ENCODE measurements around the gene LBR. TPM values are rescaled to one million over a fixed set of nuclear protein-coding genes. Genes with fewer than 3 reads are reported as not detected.

Gene LBR
- total RNA-seq, 1 donor from 2014 or later, result 73.4 TPM

DNA sequence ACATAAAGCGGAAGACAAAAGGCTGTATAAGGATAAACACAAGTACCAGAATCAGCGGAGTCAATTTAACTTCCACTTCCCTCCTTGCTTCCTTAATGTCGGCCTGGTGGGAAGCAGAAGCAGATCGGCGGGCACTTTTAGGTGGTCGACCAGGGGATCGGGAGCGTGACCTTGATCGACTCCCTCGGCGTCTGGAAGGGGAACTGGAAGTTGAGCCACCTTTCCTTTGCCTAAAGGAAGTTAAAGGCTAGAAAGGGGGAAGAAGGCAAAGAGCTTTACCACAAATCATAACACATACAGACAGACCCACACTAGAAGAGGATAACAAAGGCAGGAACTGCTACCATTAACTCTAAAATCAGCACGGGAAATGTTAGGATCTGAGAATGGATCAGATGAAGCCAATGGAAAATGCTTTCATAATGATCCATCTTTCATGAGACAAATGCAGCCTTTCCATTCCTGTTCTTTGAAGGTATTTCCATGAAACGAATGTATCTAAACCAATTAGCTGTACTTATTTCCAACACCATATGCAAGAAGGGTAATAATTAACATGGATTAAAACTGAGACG lies 5.7 kb downstream of the LBR start:
- peak overlapping the region; percentile 48 for H3K27ac Mint-ChIP-seq
- H3K4me1 Mint-ChIP-seq, result peaks cover 53% of the 10 kb centered on the region
- TF ChIP-seq, protein P1, sequence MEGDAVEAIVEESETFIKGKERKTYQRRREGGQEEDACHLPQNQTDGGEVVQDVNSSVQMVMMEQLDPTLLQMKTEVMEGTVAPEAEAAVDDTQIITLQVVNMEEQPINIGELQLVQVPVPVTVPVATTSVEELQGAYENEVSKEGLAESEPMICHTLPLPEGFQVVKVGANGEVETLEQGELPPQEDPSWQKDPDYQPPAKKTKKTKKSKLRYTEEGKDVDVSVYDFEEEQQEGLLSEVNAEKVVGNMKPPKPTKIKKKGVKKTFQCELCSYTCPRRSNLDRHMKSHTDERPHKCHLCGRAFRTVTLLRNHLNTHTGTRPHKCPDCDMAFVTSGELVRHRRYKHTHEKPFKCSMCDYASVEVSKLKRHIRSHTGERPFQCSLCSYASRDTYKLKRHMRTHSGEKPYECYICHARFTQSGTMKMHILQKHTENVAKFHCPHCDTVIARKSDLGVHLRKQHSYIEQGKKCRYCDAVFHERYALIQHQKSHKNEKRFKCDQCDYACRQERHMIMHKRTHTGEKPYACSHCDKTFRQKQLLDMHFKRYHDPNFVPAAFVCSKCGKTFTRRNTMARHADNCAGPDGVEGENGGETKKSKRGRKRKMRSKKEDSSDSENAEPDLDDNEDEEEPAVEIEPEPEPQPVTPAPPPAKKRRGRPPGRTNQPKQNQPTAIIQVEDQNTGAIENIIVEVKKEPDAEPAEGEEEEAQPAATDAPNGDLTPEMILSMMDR (IDR thresholded peaks at IDR 0.05; ENCODE audit: unreplicated experiment), result no peak
- no peak overlapping the region for H3K4me3 Mint-ChIP-seq
- peaks cover 11% of the 10 kb centered on the region for H3K36me3 Mint-ChIP-seq
- no peaks in the 10 kb centered on the region for H3K9me3 Mint-ChIP-seq
- no peaks in the 10 kb centered on the region for H3K27me3 Mint-ChIP-seq (ENCODE audit: low read depth)
- DNase-seq (ENCODE audit: low spot score in 2 of 2, unreplicated experiment in 2 of 2), result no peak

DNA sequence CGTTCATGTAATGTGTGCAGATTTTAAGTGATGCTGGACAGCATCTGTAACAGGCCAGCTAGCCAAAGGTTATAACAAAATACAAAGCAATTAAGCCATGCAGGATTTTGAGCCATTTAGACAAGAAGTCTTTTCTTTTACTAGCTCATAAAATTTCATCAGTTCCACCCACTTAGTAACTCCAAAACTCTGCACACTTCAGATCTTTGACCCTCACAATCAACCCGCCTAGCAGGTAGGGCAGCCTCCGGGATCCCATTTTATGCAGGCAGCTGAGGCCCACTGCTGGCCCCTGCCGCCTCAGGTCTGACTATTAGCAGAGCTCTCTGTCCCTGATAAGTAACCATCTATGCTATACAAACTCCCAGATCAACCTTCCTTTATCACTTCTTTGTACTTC lies 9.2 kb downstream of the LBR start:
- no peak overlapping the region for H3K4me3 Mint-ChIP-seq
- DNase-seq (ENCODE audit: low spot score in 2 of 2, unreplicated experiment in 2 of 2), result no peak
- no peaks in the 10 kb centered on the region for H3K9me3 Mint-ChIP-seq
- H3K27me3 Mint-ChIP-seq (ENCODE audit: low read depth), result no peaks in the 10 kb centered on the region
- TF ChIP-seq, protein P1 (IDR thresholded peaks at IDR 0.05; ENCODE audit: unreplicated experiment), result no peak
- peak overlapping the region; percentile 79 for H3K27ac Mint-ChIP-seq
- H3K36me3 Mint-ChIP-seq, result peaks cover 30% of the 10 kb centered on the region
- H3K4me1 Mint-ChIP-seq, result peaks cover 19% of the 10 kb centered on the region

DNA sequence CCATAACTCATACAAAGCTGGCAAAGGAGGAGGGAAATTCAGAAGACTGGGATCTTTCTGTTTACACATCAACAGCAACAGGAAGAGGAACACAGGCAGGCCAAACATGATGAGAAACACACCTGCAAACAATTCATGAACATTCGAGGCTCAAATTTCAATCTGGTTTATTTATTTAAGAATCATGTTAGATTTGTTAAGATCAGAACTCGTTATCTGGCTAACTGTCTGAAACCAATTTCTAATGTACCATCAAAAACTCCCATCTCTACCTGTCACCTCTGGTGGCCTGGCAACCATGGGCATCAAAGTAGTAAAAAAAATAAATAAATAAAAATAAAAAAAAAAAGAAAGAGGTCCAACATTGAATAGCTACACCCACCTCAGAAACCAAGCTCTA lies 9.8 kb downstream of the LBR start:
- TF ChIP-seq, protein P1 (IDR thresholded peaks at IDR 0.05; ENCODE audit: unreplicated experiment), result no peak

DNA sequence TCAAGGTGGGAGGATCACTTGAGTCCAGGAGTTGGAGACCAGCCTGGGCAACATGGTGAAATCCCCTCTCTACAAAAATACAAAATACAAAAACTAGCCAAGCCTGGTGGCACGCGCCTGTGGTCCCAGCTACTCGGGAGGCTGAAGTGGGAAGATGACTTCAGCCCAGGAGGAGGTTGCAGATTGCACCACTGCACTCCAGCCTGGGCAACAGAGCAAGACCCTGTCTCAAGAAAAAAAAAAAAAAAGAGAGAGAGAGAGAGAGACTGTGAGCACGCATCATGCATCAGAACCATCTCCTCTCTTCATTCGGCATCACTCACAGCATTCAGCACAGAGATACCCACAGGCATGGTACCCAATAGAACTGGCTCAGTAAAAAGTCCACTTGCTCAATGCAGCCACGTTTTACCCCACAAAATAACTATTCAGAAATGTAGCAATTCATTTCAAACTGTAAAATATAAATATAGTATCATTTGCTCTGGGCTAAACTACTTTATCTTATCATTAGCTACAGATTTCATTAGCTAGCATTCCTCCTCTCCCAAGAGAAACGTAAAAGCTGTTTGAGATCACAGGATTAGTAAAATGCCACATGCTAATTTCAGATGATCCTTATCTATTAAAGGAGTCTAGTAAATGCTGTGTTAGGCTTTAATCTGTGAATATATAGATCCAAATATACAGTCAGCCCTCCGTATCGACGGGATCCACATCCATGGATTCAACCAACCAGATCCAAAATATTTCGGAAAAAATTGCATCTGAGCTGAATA lies 11.7 kb downstream of the LBR start:
- H3K9me3 Mint-ChIP-seq, result no peaks in the 10 kb centered on the region
- H3K4me3 Mint-ChIP-seq, result no peak overlapping the region
- peaks cover 7% of the 10 kb centered on the region for H3K4me1 Mint-ChIP-seq
- TF ChIP-seq, protein P1 (IDR thresholded peaks at IDR 0.05; ENCODE audit: unreplicated experiment), result no peak
- no peak overlapping the region for H3K27ac Mint-ChIP-seq
- DNase-seq (ENCODE audit: low spot score in 2 of 2, unreplicated experiment in 2 of 2), result no peak
- H3K36me3 Mint-ChIP-seq, result peaks cover 44% of the 10 kb centered on the region
- no peaks in the 10 kb centered on the region for H3K27me3 Mint-ChIP-seq (ENCODE audit: low read depth)

More for the DNA sequence above, 9.8 kb downstream of the LBR start:
- Mint-ChIP-seq H3K36me3 (peaks cover 30% of the 10 kb centered on the region), H3K27ac (no peak overlapping the region), H3K9me3 (no peaks in the 10 kb centered on the region), H3K4me1 (peaks cover 15% of the 10 kb centered on the region), H3K27me3 (ENCODE audit: low read depth) (no peaks in the 10 kb centered on the region), H3K4me3 (no peak overlapping the region)
- no peak for DNase-seq (ENCODE audit: low spot score in 2 of 2, unreplicated experiment in 2 of 2)

DNA sequence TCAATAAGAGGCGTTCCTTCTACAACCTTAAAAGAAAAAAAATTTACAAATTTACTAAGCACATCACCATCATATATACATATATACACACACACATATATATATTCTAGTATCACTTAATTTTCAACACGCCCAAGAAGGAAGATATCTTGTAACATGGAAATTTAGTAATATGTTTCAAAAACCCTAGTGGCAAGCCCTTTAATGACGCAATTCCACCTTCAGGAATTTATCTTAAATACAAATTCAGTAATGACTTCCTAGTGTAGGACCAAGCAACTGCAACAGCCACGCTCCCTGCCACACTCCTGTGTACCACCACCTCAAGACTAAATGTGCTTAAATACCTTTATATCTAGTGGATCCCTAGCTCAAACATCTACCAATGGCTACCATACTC lies 12.5 kb downstream of the LBR start:
- no peak overlapping the region for H3K4me3 Mint-ChIP-seq
- peaks cover 50% of the 10 kb centered on the region for H3K36me3 Mint-ChIP-seq
- no peak overlapping the region for H3K27ac Mint-ChIP-seq
- no peak for DNase-seq (ENCODE audit: low spot score in 2 of 2, unreplicated experiment in 2 of 2)
- H3K27me3 Mint-ChIP-seq (ENCODE audit: low read depth), result no peaks in the 10 kb centered on the region
- TF ChIP-seq, protein P1 (IDR thresholded peaks at IDR 0.05; ENCODE audit: unreplicated experiment), result no peak
- H3K9me3 Mint-ChIP-seq, result no peaks in the 10 kb centered on the region
- H3K4me1 Mint-ChIP-seq, result peaks cover 7% of the 10 kb centered on the region

Measured in mesothelial cell of epicardium (in vitro differentiated cells).